A673 (cell line): ENCODE data around the gene ENAM.

Source experiments
- EZH2 ChIP-seq: fragments of 200-600 bp; sonication (generic); IDR thresholded peaks from 2 replicates; pipeline ENCODE4 v1.6.1; 2017; ENCODE audit warnings: borderline replicate concordance, low read depth, mild to moderate bottlenecking, mixed read lengths, antibody characterized with exemption, low read length; ENCODE audit not compliant: poor library complexity, severe bottlenecking
- TF ChIP-seq, protein P1 (sequence below): fragments of 300-800, 200-600 bp; sonication (generic); conservative IDR thresholded peaks from 2 replicates; pipeline ENCODE4 v1.5.1; 2017; ENCODE audit warnings: low read depth, mild to moderate bottlenecking, antibody characterized with exemption, low read length, moderate library complexity, mixed read lengths

DNA sequence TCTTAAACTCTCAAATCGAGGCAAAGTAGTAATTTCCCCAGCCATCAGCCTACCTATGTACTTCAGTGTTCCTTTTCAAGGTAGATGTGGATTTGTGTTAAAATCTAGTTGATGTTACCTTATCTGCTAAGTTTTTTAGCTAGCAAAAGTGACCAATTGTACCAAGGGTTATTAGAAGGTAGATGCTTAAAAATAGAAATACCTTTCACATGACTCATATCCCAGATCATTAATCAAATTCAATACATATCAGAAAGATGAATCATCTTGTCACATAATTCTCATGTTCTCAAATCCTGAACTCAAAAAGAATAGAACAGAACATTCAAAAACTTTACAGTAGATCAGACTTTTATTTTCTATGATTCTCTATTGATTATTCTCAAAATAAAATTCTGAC, 3.5 kb downstream of the ENAM start:
- TF ChIP-seq, protein P1, sequence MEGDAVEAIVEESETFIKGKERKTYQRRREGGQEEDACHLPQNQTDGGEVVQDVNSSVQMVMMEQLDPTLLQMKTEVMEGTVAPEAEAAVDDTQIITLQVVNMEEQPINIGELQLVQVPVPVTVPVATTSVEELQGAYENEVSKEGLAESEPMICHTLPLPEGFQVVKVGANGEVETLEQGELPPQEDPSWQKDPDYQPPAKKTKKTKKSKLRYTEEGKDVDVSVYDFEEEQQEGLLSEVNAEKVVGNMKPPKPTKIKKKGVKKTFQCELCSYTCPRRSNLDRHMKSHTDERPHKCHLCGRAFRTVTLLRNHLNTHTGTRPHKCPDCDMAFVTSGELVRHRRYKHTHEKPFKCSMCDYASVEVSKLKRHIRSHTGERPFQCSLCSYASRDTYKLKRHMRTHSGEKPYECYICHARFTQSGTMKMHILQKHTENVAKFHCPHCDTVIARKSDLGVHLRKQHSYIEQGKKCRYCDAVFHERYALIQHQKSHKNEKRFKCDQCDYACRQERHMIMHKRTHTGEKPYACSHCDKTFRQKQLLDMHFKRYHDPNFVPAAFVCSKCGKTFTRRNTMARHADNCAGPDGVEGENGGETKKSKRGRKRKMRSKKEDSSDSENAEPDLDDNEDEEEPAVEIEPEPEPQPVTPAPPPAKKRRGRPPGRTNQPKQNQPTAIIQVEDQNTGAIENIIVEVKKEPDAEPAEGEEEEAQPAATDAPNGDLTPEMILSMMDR = no peak
- no peak for TF ChIP-seq EZH2
